Measurements from ENCODE around the gene ARFGAP3. TPM values are rescaled to one million over a fixed set of nuclear protein-coding genes. Genes with fewer than 3 reads are reported as not detected.
A peak's percentile ranks its signal among the peaks of the same experiment; 100 is the strongest.
"Not testable (repeated sequence)": the region's sequence is repeated elsewhere in the genome, so short reads cannot be mapped to it uniquely, and the experiment has no call there.

ARFGAP3 gene
- total RNA-seq, 1 experiment from 2014 or later, result 37.8 TPM

DNA sequence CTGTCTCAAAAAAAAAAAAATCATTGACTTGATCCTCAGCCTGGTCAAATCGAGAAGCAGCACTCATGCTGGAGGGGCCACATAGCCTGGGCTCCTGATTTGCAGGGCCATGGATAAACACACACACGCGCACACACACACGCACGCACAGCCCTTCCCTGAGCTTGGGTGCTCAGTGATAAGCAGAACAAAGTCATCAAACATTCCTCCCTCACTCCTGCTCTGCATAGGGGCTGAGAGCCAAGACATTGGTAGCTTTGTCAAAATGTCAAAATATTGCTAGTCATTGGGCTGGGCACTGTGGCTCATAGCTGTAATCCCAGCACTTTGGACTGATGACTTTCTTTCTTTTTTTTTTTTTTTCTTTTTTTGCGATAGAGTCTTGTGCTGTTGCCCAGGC lies 102.4 kb downstream of the ARFGAP3 start:
- intact Hi-C loops (cut with micrococcal nuclease; ENCODE audit: unreplicated experiment), result no loop called here
- H3K4me3 Mint-ChIP-seq (ENCODE audit: low read depth, unreplicated experiment), result no peak overlapping the region
- TF ChIP-seq, protein P1, sequence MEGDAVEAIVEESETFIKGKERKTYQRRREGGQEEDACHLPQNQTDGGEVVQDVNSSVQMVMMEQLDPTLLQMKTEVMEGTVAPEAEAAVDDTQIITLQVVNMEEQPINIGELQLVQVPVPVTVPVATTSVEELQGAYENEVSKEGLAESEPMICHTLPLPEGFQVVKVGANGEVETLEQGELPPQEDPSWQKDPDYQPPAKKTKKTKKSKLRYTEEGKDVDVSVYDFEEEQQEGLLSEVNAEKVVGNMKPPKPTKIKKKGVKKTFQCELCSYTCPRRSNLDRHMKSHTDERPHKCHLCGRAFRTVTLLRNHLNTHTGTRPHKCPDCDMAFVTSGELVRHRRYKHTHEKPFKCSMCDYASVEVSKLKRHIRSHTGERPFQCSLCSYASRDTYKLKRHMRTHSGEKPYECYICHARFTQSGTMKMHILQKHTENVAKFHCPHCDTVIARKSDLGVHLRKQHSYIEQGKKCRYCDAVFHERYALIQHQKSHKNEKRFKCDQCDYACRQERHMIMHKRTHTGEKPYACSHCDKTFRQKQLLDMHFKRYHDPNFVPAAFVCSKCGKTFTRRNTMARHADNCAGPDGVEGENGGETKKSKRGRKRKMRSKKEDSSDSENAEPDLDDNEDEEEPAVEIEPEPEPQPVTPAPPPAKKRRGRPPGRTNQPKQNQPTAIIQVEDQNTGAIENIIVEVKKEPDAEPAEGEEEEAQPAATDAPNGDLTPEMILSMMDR (IDR thresholded peaks at IDR 0.05; ENCODE audit: unreplicated experiment), result no peak

DNA sequence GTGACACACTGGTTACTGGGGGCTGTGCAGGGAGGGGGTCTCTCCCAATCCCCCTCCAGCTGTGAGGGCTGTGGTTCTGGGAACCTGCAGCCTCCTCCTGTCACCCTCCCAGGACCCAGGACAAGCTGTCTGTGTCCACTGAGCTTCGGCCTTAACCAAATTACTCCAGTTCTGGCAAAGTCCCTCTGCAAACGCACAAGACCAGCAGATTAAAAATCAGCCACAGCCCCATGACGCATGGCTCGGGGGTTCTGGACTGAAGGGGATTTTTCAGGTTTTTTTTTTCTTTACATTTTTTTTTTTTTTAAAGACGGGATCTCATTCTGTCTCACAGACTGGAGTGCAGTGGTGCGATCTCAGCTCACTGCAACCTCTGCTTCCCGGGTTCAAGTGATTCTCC lies 104.2 kb downstream of the ARFGAP3 start:
- H3K27ac Mint-ChIP-seq (ENCODE audit: unreplicated experiment), result no peak overlapping the region
- no peaks in the 10 kb centered on the region for H3K27me3 Mint-ChIP-seq (ENCODE audit: unreplicated experiment)
- no peaks in the 10 kb centered on the region for H3K9me3 Mint-ChIP-seq (ENCODE audit: low read depth, unreplicated experiment)
- CTCF ChIA-PET, result interaction anchor here (0.7 kb wide), 1 partner anchor 305 kb away, joined by 4 read pairs; no protein-coding TSS in a partner anchor
- peaks cover 9% of the 10 kb centered on the region for H3K4me1 Mint-ChIP-seq (ENCODE audit: low read depth, unreplicated experiment)
- intact Hi-C loops (cut with micrococcal nuclease; ENCODE audit: unreplicated experiment), result no loop called here
- DNase-seq, result no peak
- TF ChIP-seq, protein P1 (IDR thresholded peaks at IDR 0.05; ENCODE audit: unreplicated experiment), result no peak
- H3K4me3 Mint-ChIP-seq (ENCODE audit: low read depth, unreplicated experiment), result no peak overlapping the region
- BruUV-seq (replicated peaks), result no TSS peak
- H3K36me3 Mint-ChIP-seq (ENCODE audit: insufficient read depth, unreplicated experiment), result peaks cover 3% of the 10 kb centered on the region

More for the DNA sequence above, 102.4 kb downstream of the ARFGAP3 start:
- BruUV-seq (replicated peaks), result no TSS peak
- Mint-ChIP-seq H3K27ac (ENCODE audit: unreplicated experiment) (no peak overlapping the region), H3K36me3 (ENCODE audit: insufficient read depth, unreplicated experiment) (peaks cover 3% of the 10 kb centered on the region), H3K27me3 (ENCODE audit: unreplicated experiment) (no peaks in the 10 kb centered on the region), H3K9me3 (ENCODE audit: low read depth, unreplicated experiment) (no peaks in the 10 kb centered on the region), H3K4me1 (ENCODE audit: low read depth, unreplicated experiment) (peaks cover 8% of the 10 kb centered on the region)
- peak; percentile 55 for DNase-seq
- CTCF ChIA-PET, result interaction anchor here (0.5 to 1.5 kb wide), 5 partner anchors 31 to 476 kb away, joined by 3 to 4 read pairs (median 3); no protein-coding TSS in a partner anchor

DNA sequence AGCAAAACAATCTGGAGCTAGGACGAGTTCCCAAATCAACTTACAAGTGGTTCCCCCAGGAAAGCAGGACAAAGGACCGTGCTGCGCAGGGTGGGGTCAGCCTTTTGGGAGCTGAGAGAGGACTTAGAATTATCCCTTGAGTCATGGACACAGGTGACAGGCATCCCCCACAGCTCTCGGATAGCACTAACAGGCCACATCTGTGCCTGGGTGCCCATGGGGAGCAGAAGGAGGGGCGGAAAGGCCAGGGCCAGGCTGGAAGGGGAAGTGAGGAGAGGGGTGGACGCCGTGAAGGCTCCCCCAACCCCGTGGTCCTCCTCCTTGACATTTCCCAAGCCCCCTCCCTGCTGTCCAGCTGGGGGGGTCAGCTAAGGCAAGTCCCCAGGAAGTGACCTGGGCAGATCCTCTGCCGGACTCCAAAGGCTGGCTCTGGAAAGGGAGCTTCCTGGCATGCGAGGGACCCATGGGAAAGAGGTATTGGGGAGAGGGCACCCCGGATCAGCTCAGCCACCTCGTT lies 104.8 kb downstream of the ARFGAP3 start:
- Mint-ChIP-seq H3K36me3 (ENCODE audit: insufficient read depth, unreplicated experiment) (peaks cover 3% of the 10 kb centered on the region), H3K27ac (ENCODE audit: unreplicated experiment) (no peak overlapping the region), H3K27me3 (ENCODE audit: unreplicated experiment) (no peaks in the 10 kb centered on the region), H3K4me3 (ENCODE audit: low read depth, unreplicated experiment) (no peak overlapping the region), H3K9me3 (ENCODE audit: low read depth, unreplicated experiment) (no peaks in the 10 kb centered on the region), H3K4me1 (ENCODE audit: low read depth, unreplicated experiment) (peaks cover 14% of the 10 kb centered on the region)
- CTCF ChIA-PET, result interaction anchor here (0.7 kb wide), 1 partner anchor 306 kb away, joined by 4 read pairs; no protein-coding TSS in a partner anchor
- DNase-seq, result no peak
- TF ChIP-seq, protein P1 (IDR thresholded peaks at IDR 0.05; ENCODE audit: unreplicated experiment), result no peak
- no TSS peak for BruUV-seq (replicated peaks)
- intact Hi-C loops (cut with micrococcal nuclease; ENCODE audit: unreplicated experiment), result no loop called here

DNA sequence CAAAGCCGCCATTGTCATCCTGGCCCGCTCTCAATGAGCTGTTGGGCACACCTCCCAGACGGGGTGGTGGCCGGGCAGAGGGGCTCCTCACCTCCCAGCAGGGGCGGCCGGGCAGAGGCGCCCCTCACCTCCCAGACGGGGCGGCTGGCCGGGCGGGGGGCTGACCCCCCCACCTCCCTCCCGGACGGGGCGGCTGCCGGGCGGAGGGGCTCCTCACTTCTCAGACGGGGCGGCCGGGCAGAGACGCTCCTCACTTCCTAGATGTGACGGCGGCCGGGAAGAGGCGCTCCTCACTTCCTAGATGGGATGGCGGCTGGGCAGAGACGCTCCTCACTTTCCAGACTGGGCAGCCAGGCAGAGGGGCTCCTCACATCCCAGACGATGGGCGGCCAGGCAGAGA lies 106.7 kb downstream of the ARFGAP3 start:
- BruUV-seq (replicated peaks); CTCF ChIA-PET; DNase-seq; H3K27ac Mint-ChIP-seq (ENCODE audit: unreplicated experiment); H3K4me3 Mint-ChIP-seq (ENCODE audit: low read depth, unreplicated experiment); H3K36me3 Mint-ChIP-seq (ENCODE audit: insufficient read depth, unreplicated experiment); H3K4me1 Mint-ChIP-seq (ENCODE audit: low read depth, unreplicated experiment); H3K9me3 Mint-ChIP-seq (ENCODE audit: low read depth, unreplicated experiment); intact Hi-C loops (cut with micrococcal nuclease; ENCODE audit: unreplicated experiment); H3K27me3 Mint-ChIP-seq (ENCODE audit: unreplicated experiment): not testable (repeated sequence)
